H1 (cell line): ENCODE measurements around the gene TCERG1L. TPM values are rescaled to one million over a fixed set of nuclear protein-coding genes. Genes with fewer than 3 reads are reported as not detected.

Experiments
- CTCF ChIA-PET: fragments of 300-600 bp; sonication (Branson Sonifier 250); formaldehyde crosslinking; loops from one replicate; lab custom pipeline; 2021; ENCODE audit not compliant: partially characterized antibody; lab: Charles Lee
- POLR2A ChIA-PET: fragments of 300-600 bp; sonication (Branson Sonifier 250); formaldehyde crosslinking; loops from one replicate; lab custom pipeline; 2021; ENCODE audit warnings: inconsistent platforms; ENCODE audit not compliant: partially characterized antibody; lab: Charles Lee
- DNase-seq, 2 experiments: peaks; one replicate each; pipeline versions ENCODE4 v3.0.0 to v3.0.0-alpha.2; 2010 to 2022; ENCODE audit warnings: low spot score in 2 of 2, low read depth in 1 of 2, mixed read lengths in 1 of 2
- FAIRE-seq: peaks from 2 replicates; lab custom pipeline; 2011; peaks lifted over from hg19 to GRCh38; lab: Jason Lieb, UNC
- H2AFZ ChIP-seq: 2 replicates; pipeline ENCODE4 v1.8.1; 2012; ENCODE audit warnings: low read length, inconsistent platforms
- H2AK5ac ChIP-seq: 2 replicates; pipeline ENCODE4 v1.6.1; 2013; ENCODE audit warnings: low read depth, low read length
- H2BK120ac ChIP-seq: replicated peaks from 2 replicates; pipeline ENCODE3; 2013; ENCODE audit warnings: low read depth, low read length, inconsistent platforms
- H2BK12ac ChIP-seq: 2 replicates; pipeline ENCODE4 v1.6.1; 2013; ENCODE audit warnings: low read depth, low read length
- H2BK15ac ChIP-seq: 2 replicates; pipeline ENCODE4 v1.6.1; 2013; ENCODE audit warnings: low read length
- H2BK20ac ChIP-seq: 2 replicates; pipeline ENCODE4 v1.6.1; 2013; ENCODE audit warnings: low read length
- H2BK5ac ChIP-seq: 2 replicates; pipeline ENCODE4 v1.6.1; 2013; ENCODE audit warnings: low read depth, low read length
- H3K14ac ChIP-seq: 2 replicates; pipeline ENCODE4 v1.6.1; 2013; ENCODE audit warnings: inconsistent platforms; ENCODE audit not compliant: insufficient read length
- H3K18ac ChIP-seq: 2 replicates; pipeline ENCODE4 v1.6.1; 2013; ENCODE audit warnings: low read length; ENCODE audit errors: extremely low read depth
- H3K23ac ChIP-seq: 2 replicates; pipeline ENCODE4 v1.6.1; 2013; ENCODE audit warnings: inconsistent platforms; ENCODE audit not compliant: insufficient read length
- H3K23me2 ChIP-seq: 2 replicates; pipeline ENCODE4 v1.6.1; 2013; ENCODE audit warnings: low read depth, low read length
- H3K27ac ChIP-seq: 2 replicates; pipeline ENCODE4 v1.6.1; 2011; ENCODE audit warnings: low read depth, low read length, inconsistent platforms
- H3K27me3 ChIP-seq, 4 experiments: replicated peaks in 1 of 4; 1 replicate in 1 of 4; 2 replicates in 3 of 4; pipeline versions ENCODE4 v1.6.1 to v1.8.1; 2011 to 2013; ENCODE audit warnings: low read length in 3 of 4, mild to moderate bottlenecking in 3 of 4, inconsistent platforms in 2 of 4, mixed read lengths in 2 of 4, moderate library complexity in 1 of 4; ENCODE audit not compliant: control insufficient read depth in 3 of 4, insufficient read depth in 3 of 4; ENCODE audit errors: extremely low read depth in 1 of 4
- H3K36me3 ChIP-seq, 4 experiments: 2 replicates each; pipeline versions ENCODE4 v1.6.1 to v1.8.1; 2011 to 2013; ENCODE audit warnings: mild to moderate bottlenecking in 4 of 4, low read length in 3 of 4, moderate library complexity in 2 of 4, control low read depth in 1 of 4, inconsistent platforms in 1 of 4; ENCODE audit not compliant: insufficient read depth in 4 of 4, control insufficient read depth in 2 of 4
- H3K4ac ChIP-seq: replicated peaks from 2 replicates; pipeline ENCODE3; 2013; ENCODE audit warnings: low read length, low read depth, mixed read lengths, inconsistent platforms; ENCODE audit not compliant: insufficient read length
- H3K4me1 ChIP-seq, 4 experiments: replicated peaks in 1 of 4; 1 replicate in 1 of 4; 2 replicates in 3 of 4; pipeline versions ENCODE4 v1.6.1 to v1.8.1; 2011 to 2013; ENCODE audit warnings: low read length in 3 of 4, inconsistent platforms in 2 of 4, mixed read lengths in 1 of 4; ENCODE audit not compliant: insufficient read depth in 4 of 4, control insufficient read depth in 3 of 4
- H3K4me2 ChIP-seq, 2 experiments: 2 replicates each; pipeline versions ENCODE4 v1.6.1 to v1.8.1; 2011 to 2013; ENCODE audit warnings: low read depth in 2 of 2, low read length in 2 of 2, control low read depth in 1 of 2, inconsistent platforms in 1 of 2, mild to moderate bottlenecking in 1 of 2; ENCODE audit not compliant: insufficient read depth in 1 of 2
- H3K4me3 ChIP-seq, 4 experiments: fragments of 200-600, 300-600 bp in 1 of 4; sonication (generic), shearing (Covaris generic), sonication (Bioruptor Twin) in 1 of 4; 2 replicates each; pipeline versions ENCODE4 v1.5.1 to v1.8.1; 2011 to 2016; ENCODE audit warnings: low read length in 4 of 4, low read depth in 3 of 4, control low read depth in 2 of 4, inconsistent platforms in 2 of 4, mild to moderate bottlenecking in 2 of 4, mixed read lengths in 1 of 4, moderate library complexity in 1 of 4; ENCODE audit not compliant: insufficient read depth in 2 of 4; ENCODE audit errors: extremely low read depth in 1 of 4
- H3K56ac ChIP-seq: replicated peaks from 2 replicates; pipeline ENCODE3; 2013; ENCODE audit warnings: low read depth, mild to moderate bottlenecking, mixed read lengths, low read length, inconsistent platforms; ENCODE audit not compliant: insufficient read length
- H3K79me1 ChIP-seq: 2 replicates; pipeline ENCODE4 v1.6.1; 2013; ENCODE audit warnings: low read depth, low read length, control low read depth
- H3K79me2 ChIP-seq, 2 experiments: 2 replicates each; pipeline versions ENCODE4 v1.6.1 to v1.8.1; 2012 to 2013; ENCODE audit warnings: low read length in 2 of 2, mild to moderate bottlenecking in 2 of 2, inconsistent platforms in 1 of 2; ENCODE audit not compliant: insufficient read depth in 2 of 2, control insufficient read depth in 1 of 2
- H3K9ac ChIP-seq, 4 experiments: replicated peaks in 1 of 4; 1 replicate in 1 of 4; 2 replicates in 3 of 4; pipeline versions ENCODE4 v1.6.1 to v1.8.1; 2011 to 2013; ENCODE audit warnings: low read depth in 3 of 4, low read length in 3 of 4, control low read depth in 2 of 4, mild to moderate bottlenecking in 2 of 4, moderate library complexity in 2 of 4, inconsistent platforms in 1 of 4; ENCODE audit errors: extremely low read depth in 1 of 4
- H3K9me3 ChIP-seq, 2 experiments: 2 replicates each; pipeline versions ENCODE4 v1.6.1 to v1.8.1; 2012 to 2013; ENCODE audit warnings: mild to moderate bottlenecking in 2 of 2, moderate library complexity in 2 of 2, control low read depth in 1 of 2, inconsistent platforms in 1 of 2, low read depth in 1 of 2, low read length in 1 of 2, mixed read lengths in 1 of 2; ENCODE audit not compliant: insufficient read depth in 2 of 2
- H4K20me1 ChIP-seq, 2 experiments: replicated peaks in 1 of 2; 2 replicates each; pipeline versions ENCODE3 to v1.8.1; 2011 to 2013; ENCODE audit warnings: inconsistent platforms in 2 of 2, low read length in 2 of 2, mild to moderate bottlenecking in 1 of 2; ENCODE audit not compliant: insufficient read depth in 2 of 2, control insufficient read depth in 1 of 2
- H4K5ac ChIP-seq: 2 replicates; pipeline ENCODE4 v1.6.1; 2013; ENCODE audit warnings: low read length, low read depth, mixed read lengths, inconsistent platforms; ENCODE audit not compliant: insufficient read length
- H4K8ac ChIP-seq: 2 replicates; pipeline ENCODE4 v1.8.0; 2013; ENCODE audit warnings: mild to moderate bottlenecking, moderate library complexity, low read length, inconsistent platforms; ENCODE audit not compliant: insufficient read depth; ENCODE audit errors: extremely low read depth
- H4K91ac ChIP-seq: replicated peaks from 2 replicates; pipeline ENCODE3; 2013; ENCODE audit warnings: low read length, mixed read lengths, inconsistent platforms; ENCODE audit not compliant: insufficient read length
- ASH2L ChIP-seq: fragments of 200-600, 300-600 bp; sonication (generic); IDR thresholded peaks from one replicate; pipeline ENCODE4 v1.7.1; 2017; ENCODE audit warnings: low read length
- BCL11A ChIP-seq, 2 experiments: IDR thresholded peaks; one replicate each; pipeline ENCODE4 v1.6.1; 2011; ENCODE audit warnings: low read depth in 2 of 2, low read length in 2 of 2, mild to moderate bottlenecking in 2 of 2
- CHD2 ChIP-seq: IDR thresholded peaks from 2 replicates; pipeline ENCODE4 v1.6.1; 2012; ENCODE audit warnings: low read length, improper control_type of control experiment
- EGR1 ChIP-seq: IDR thresholded peaks from 2 replicates; pipeline ENCODE4 v1.6.1; 2011; ENCODE audit warnings: low read depth, low read length, borderline replicate concordance
- EZH2 ChIP-seq: fragments of 200-600 bp; sonication (generic); IDR thresholded peaks from 2 replicates; pipeline ENCODE4 v1.7.1; 2012; ENCODE audit warnings: low read depth, mild to moderate bottlenecking, moderate library complexity, low read length, inconsistent platforms; ENCODE audit not compliant: severe bottlenecking
- GTF2F1 ChIP-seq: IDR thresholded peaks from 2 replicates; pipeline ENCODE4 v1.6.1; 2012; ENCODE audit warnings: low read depth, low read length, improper control_type of control experiment, borderline replicate concordance
- JUND ChIP-seq: IDR thresholded peaks from 2 replicates; pipeline ENCODE4 v1.6.1; 2011; ENCODE audit warnings: mild to moderate bottlenecking, improper control_type of control experiment, low read length
- KDM1A ChIP-seq: fragments of 200-600, 300-600 bp; sonication (generic); IDR thresholded peaks from 2 replicates; pipeline ENCODE4 v1.7.1; 2016; ENCODE audit warnings: mild to moderate bottlenecking, low read length, borderline replicate concordance
- MAFK ChIP-seq: IDR thresholded peaks from 2 replicates; pipeline ENCODE4 v1.6.1; 2012; ENCODE audit warnings: low read depth, mild to moderate bottlenecking, improper control_type of control experiment, low read length
- RAD21 ChIP-seq, 2 experiments: IDR thresholded peaks in 1 of 2; conservative IDR thresholded peaks in 1 of 2; 2 replicates each; pipeline ENCODE4 v1.6.1; 2011; ENCODE audit warnings: low read depth in 2 of 2, low read length in 2 of 2, improper control_type of control experiment in 1 of 2, inconsistent platforms in 1 of 2, mild to moderate bottlenecking in 1 of 2, moderate library complexity in 1 of 2
- SP1 ChIP-seq: IDR thresholded peaks from 2 replicates; pipeline ENCODE4 v1.6.1; 2011; ENCODE audit warnings: low read depth, low read length
- SP4 ChIP-seq: IDR thresholded peaks from 2 replicates; pipeline ENCODE4 v1.6.1; 2012; ENCODE audit warnings: low read length, inconsistent platforms
- SUZ12 ChIP-seq: fragments of 200-600 bp; sonication (generic); IDR thresholded peaks from 2 replicates; pipeline ENCODE4 v1.6.1; 2012; ENCODE audit warnings: mild to moderate bottlenecking, inconsistent platforms, low read length, moderate library complexity, mixed read lengths
- TAF1 ChIP-seq: IDR thresholded peaks from 2 replicates; pipeline ENCODE4 v1.6.1; 2011; ENCODE audit warnings: mild to moderate bottlenecking, low read depth, low read length
- WGBS, 2 experiments: shearing (Covaris generic) in 1 of 2; methylation state at CpG; one replicate each; pipeline versions ENCODE4 v1.1.6 to v1.1.7; 2013 to 2015; ENCODE audit warnings: low lambda C conversion rate in 2 of 2, mixed read lengths in 2 of 2, inconsistent platforms in 1 of 2, low coverage in 1 of 2, missing lambda C conversion rate in 1 of 2; ENCODE audit not compliant: insufficient replicate concordance in 2 of 2, insufficient coverage in 1 of 2, insufficient read length in 1 of 2; ENCODE audit errors: extremely low coverage in 1 of 2, missing lambda C conversion rate in 1 of 2; 5-methylcytosine and 5-hydroxymethylcytosine counted together
- polyA plus RNA-seq, 7 experiments: library from polyadenylated mRNA; depleted of rRNA in 3 of 7; stranded (reverse) in 5 of 7; unstranded in 2 of 7; fragments of >200 nt in 5 of 7; fragments of 200-250 nt in 2 of 7; gene quantifications; 1 replicate in 5 of 7; 2 replicates in 1 of 7; 4 replicates in 1 of 7; pipeline versions ENCODE4 v1.2.1 to v1.2.3, GENCODE V29; 2011 to 2013; ENCODE audit warnings: missing spikeins in 2 of 7, mixed read lengths in 2 of 7
- total RNA-seq: library from RNA; stranded (reverse); fragmentation: NEBNext Ultra II Directional; extraction: Animal tissue kit (Norgen Biotek cat#: 25700); gene quantifications from 2 replicates; pipeline ENCODE4 v1.2.1, GENCODE V29; 2021

Gene TCERG1L
- total and polyA plus RNA-seq, 2 of the 8 experiments (the other 6 are each of a cell fraction or from before 2014, with no cell fraction given) = 3.9 to 6.9 TPM

GRCh38 chr10:131047501-131047900 is 264.0 kb downstream of the TCERG1L start:
- no peaks in the 10 kb centered on the region for H3K79me2 ChIP-seq
- peak overlapping the region; percentile 97; the same call in 1 of the 2 replicates for H2BK5ac ChIP-seq
- FAIRE-seq (no peak), DNase-seq (no peak)
- H2BK12ac ChIP-seq = peak overlapping the region; percentile 78; the same call in 1 of the 2 replicates
- H3K4me1 ChIP-seq = peaks cover 11 to 19% (median 15%) of the 10 kb centered on the region in 4 experiments
- H4K8ac ChIP-seq = no peak overlapping the region
- H3K23me2 ChIP-seq = peaks cover 5% of the 10 kb centered on the region; the same call in 1 of the 2 replicates
- H3K27me3 ChIP-seq = no peaks in the 10 kb centered on the region; a peak in 1 of 7 replicates
- no peak overlapping the region for H4K5ac ChIP-seq
- H4K20me1 ChIP-seq = peaks cover 0 to 2% of the 10 kb centered on the region in 2 experiments
- no peak overlapping the region for H4K91ac ChIP-seq
- H3K4me3 ChIP-seq = no peak overlapping the region; a peak in 1 of 8 replicates
- peak overlapping the region; percentile 88; the same call in 1 of the 2 replicates for H2BK20ac ChIP-seq
- H3K14ac ChIP-seq = no peak overlapping the region
- H3K9me3 ChIP-seq = peaks cover 28 to 29% of the 10 kb centered on the region in 2 experiments
- no peak overlapping the region for H2BK120ac ChIP-seq
- H3K23ac ChIP-seq = no peak overlapping the region
- no peaks in the 10 kb centered on the region for H3K79me1 ChIP-seq
- H2AFZ ChIP-seq = no peak overlapping the region
- H3K18ac ChIP-seq = peak overlapping the region; percentile 55
- H3K36me3 ChIP-seq = 0 out of 8 replicates have a peak, but pooled peaks cover 0 to 2% (median 0%) of the 10 kb centered on the region in 4 experiments
- no peak overlapping the region for H3K56ac ChIP-seq
- peak overlapping the region; percentile 37; the same call in 1 of the 2 replicates for H3K27ac ChIP-seq
- 83% methylated on average over 4 of the region's 5 CpGs; no CpG with 5 or more reads in 1 of the 2 experiments for WGBS, 2 experiments
- no peak overlapping the region for H3K9ac ChIP-seq
- no peak overlapping the region for H2BK15ac ChIP-seq
- H2AK5ac ChIP-seq = peak overlapping the region; percentile 83; the same call in 1 of the 2 replicates
- peak overlapping the region; percentile 28 for H3K4ac ChIP-seq
- POLR2A ChIA-PET = interaction anchor here (1.4 kb wide), 1 partner anchor 32 kb away, joined by 4 read pairs; no protein-coding TSS in a partner anchor
- CTCF ChIA-PET = interaction anchor here (1.1 kb wide), 1 partner anchor 26 kb away, joined by 3 read pairs; no protein-coding TSS in a partner anchor
- H3K4me2 ChIP-seq = peak overlapping the region in 1 of 2 experiments; percentile 71; a peak in 1 of 4 replicates
- TF ChIP-seq BCL11A (IDR thresholded peaks at IDR 0.05; ENCODE audit: low read depth in 2 of 2, low read length in 2 of 2) (no peak), TAF1 (no peak), EGR1 (no peak), SP4 (no peak), SP1 (no peak), RAD21 (IDR thresholded peaks at IDR 0.05 in 1 of 2, conservative IDR thresholded peaks at IDR 0.05 in 1 of 2; ENCODE audit: low read depth in 2 of 2, low read length in 2 of 2) (no peak), MAFK (no peak), EZH2 (no peak), JUND (no peak), GTF2F1 (no peak), CHD2 (no peak), ASH2L (no peak), SUZ12 (no peak), KDM1A (no peak)
